ENCODE results near the gene MLIP.

Gene MLIP

DNA sequence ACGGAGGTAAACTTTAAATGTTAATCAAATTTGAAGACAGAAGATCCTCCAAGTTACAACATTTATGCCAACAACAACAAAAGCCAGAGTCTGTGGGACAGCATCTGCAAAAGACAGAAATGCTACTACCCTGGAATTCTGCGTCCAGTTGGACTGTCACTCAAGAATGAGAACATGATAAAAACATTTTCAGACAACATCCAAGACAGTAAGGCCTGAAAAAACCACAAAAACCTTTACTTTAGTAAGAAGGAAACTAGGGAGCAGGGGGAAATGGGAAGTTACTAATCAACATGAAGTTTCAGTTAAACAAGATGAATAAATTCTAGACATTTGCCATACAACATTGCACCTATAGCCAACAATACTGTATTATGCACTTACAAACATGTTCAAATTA lies 77.6 kb downstream of the MLIP start:
- Histone ChIP-seq H4K20me1 (ENCODE audit: insufficient read depth, low read length) (no peaks in the 10 kb centered on the region), H3K9me3 (ENCODE audit: insufficient read depth, low read length) (no peaks in the 10 kb centered on the region), H3K4me1 (ENCODE audit: low read length) (peaks cover 16% of the 10 kb centered on the region), H3K79me2 (ENCODE audit: low read length) (no peaks in the 10 kb centered on the region), H3K36me3 (replicated peaks; ENCODE audit: low read depth, low read length) (no peaks in the 10 kb centered on the region), H3K4me3 (ENCODE audit: low read length) (0 out of 2 replicates have a peak overlapping the region, but pooled peaks have one; percentile 4), H3K27me3 (ENCODE audit: low read depth, low read length) (peaks cover 18% of the 10 kb centered on the region), H3K9ac (ENCODE audit: low read length) (no peak overlapping the region), H2AFZ (ENCODE audit: low read depth, low read length) (no peak overlapping the region), H3K4me2 (ENCODE audit: low read length) (peak overlapping the region; percentile 48), H3K27ac (ENCODE audit: low read length) (no peak overlapping the region)
- TF ChIP-seq, protein P1, sequence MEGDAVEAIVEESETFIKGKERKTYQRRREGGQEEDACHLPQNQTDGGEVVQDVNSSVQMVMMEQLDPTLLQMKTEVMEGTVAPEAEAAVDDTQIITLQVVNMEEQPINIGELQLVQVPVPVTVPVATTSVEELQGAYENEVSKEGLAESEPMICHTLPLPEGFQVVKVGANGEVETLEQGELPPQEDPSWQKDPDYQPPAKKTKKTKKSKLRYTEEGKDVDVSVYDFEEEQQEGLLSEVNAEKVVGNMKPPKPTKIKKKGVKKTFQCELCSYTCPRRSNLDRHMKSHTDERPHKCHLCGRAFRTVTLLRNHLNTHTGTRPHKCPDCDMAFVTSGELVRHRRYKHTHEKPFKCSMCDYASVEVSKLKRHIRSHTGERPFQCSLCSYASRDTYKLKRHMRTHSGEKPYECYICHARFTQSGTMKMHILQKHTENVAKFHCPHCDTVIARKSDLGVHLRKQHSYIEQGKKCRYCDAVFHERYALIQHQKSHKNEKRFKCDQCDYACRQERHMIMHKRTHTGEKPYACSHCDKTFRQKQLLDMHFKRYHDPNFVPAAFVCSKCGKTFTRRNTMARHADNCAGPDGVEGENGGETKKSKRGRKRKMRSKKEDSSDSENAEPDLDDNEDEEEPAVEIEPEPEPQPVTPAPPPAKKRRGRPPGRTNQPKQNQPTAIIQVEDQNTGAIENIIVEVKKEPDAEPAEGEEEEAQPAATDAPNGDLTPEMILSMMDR (IDR thresholded peaks at IDR 0.05; ENCODE audit: low read depth, low read length) = no peak
- no peak for TF ChIP-seq EZH2phosphoT487 (IDR thresholded peaks at IDR 0.05; ENCODE audit: low read depth)

DNA sequence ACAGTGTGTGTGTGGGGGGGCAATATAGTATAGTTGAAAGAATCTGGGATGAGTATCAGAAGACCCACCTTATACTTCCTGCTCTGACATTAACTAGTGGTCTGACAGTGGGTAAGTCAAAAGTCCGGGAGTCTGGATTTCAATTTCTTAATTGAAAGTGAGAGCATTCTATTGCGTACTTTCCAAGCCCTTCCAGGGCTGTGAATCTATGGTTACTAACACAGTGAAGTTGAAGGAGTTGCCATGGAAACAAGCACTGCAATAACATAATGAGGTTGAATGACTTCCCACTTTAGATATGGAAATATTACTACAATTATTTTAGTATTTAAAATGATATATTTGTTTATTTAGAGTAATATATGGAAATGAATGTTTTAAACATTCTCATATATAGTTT lies 80.2 kb downstream of the MLIP start:
- H3K27me3 ChIP-seq (ENCODE audit: low read depth, low read length) = peaks cover 23% of the 10 kb centered on the region
- no peaks in the 10 kb centered on the region for H3K79me2 ChIP-seq (ENCODE audit: low read length)
- no peak for TF ChIP-seq EZH2phosphoT487 (IDR thresholded peaks at IDR 0.05; ENCODE audit: low read depth)
- TF ChIP-seq, protein P1 (IDR thresholded peaks at IDR 0.05; ENCODE audit: low read depth, low read length) = no peak
- H3K36me3 ChIP-seq (replicated peaks; ENCODE audit: low read depth, low read length) = no peaks in the 10 kb centered on the region
- H2AFZ ChIP-seq (ENCODE audit: low read depth, low read length) = no peak overlapping the region
- H3K4me3 ChIP-seq (ENCODE audit: low read length) = no peak overlapping the region
- H3K4me2 ChIP-seq (ENCODE audit: low read length) = no peak overlapping the region
- H3K9ac ChIP-seq (ENCODE audit: low read length) = no peak overlapping the region
- H3K9me3 ChIP-seq (ENCODE audit: insufficient read depth, low read length) = no peaks in the 10 kb centered on the region
- H3K27ac ChIP-seq (ENCODE audit: low read length) = no peak overlapping the region
- peaks cover 16% of the 10 kb centered on the region for H3K4me1 ChIP-seq (ENCODE audit: low read length)
- H4K20me1 ChIP-seq (ENCODE audit: insufficient read depth, low read length) = no peaks in the 10 kb centered on the region

DNA sequence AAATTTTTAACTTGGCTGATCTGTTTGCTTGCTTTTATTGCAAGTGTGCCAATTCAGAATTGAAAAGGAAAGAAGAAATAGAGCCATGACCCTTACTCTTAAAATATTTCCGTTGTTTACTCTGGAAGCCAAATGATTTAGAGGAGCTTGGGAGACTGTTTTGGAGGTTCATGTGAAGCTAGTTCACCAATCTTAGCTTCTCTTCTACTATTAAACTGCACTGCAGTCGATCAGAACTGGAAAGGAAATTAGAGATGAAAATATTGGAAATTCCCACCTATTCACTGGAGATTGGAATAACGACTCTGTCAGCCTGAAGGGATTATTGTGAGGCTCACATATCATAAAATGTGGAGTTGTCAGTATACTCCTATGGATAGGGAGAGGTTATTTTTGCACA lies 81.8 kb downstream of the MLIP start:
- Histone ChIP-seq H3K4me1 (ENCODE audit: low read length) (peaks cover 16% of the 10 kb centered on the region), H4K20me1 (ENCODE audit: insufficient read depth, low read length) (no peaks in the 10 kb centered on the region), H3K4me2 (ENCODE audit: low read length) (no peak overlapping the region), H3K4me3 (ENCODE audit: low read length) (no peak overlapping the region), H3K9ac (ENCODE audit: low read length) (no peak overlapping the region), H3K9me3 (ENCODE audit: insufficient read depth, low read length) (no peaks in the 10 kb centered on the region), H3K79me2 (ENCODE audit: low read length) (no peaks in the 10 kb centered on the region), H3K36me3 (replicated peaks; ENCODE audit: low read depth, low read length) (no peaks in the 10 kb centered on the region), H2AFZ (ENCODE audit: low read depth, low read length) (no peak overlapping the region), H3K27me3 (ENCODE audit: low read depth, low read length) (peaks cover 30% of the 10 kb centered on the region), H3K27ac (ENCODE audit: low read length) (no peak overlapping the region)
- TF ChIP-seq EZH2phosphoT487 (IDR thresholded peaks at IDR 0.05; ENCODE audit: low read depth) = no peak
- TF ChIP-seq, protein P1 (IDR thresholded peaks at IDR 0.05; ENCODE audit: low read depth, low read length) = no peak

DNA sequence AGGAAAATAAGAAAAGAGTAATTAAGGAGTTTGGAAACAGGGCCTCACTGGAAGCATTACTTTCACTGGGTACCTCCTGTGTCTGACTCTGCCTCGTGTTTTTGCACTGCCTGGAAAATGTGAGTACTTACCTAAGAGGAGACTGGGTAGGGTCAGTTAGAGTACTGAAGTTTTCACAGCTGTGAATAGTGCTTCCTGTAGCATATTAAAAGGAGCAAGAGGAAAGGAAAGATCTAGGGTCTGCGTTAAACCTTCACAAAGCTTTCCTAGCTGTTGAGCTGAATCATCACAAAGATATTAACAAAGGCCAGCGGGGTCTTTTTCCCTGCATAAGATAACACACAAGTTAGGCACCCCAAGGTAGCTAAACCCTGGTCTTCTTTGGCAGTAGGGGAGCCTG lies 82.3 kb downstream of the MLIP start:
- H3K4me2 ChIP-seq (ENCODE audit: low read length) = no peak overlapping the region
- no peaks in the 10 kb centered on the region for H3K9me3 ChIP-seq (ENCODE audit: insufficient read depth, low read length)
- H3K27ac ChIP-seq (ENCODE audit: low read length) = no peak overlapping the region
- H3K36me3 ChIP-seq (replicated peaks; ENCODE audit: low read depth, low read length) = no peaks in the 10 kb centered on the region
- H3K27me3 ChIP-seq (ENCODE audit: low read depth, low read length) = peaks cover 30% of the 10 kb centered on the region
- no peak overlapping the region for H3K4me3 ChIP-seq (ENCODE audit: low read length)
- H4K20me1 ChIP-seq (ENCODE audit: insufficient read depth, low read length) = no peaks in the 10 kb centered on the region
- TF ChIP-seq, protein P1 (IDR thresholded peaks at IDR 0.05; ENCODE audit: low read depth, low read length) = no peak
- TF ChIP-seq EZH2phosphoT487 (IDR thresholded peaks at IDR 0.05; ENCODE audit: low read depth) = no peak
- no peak overlapping the region for H2AFZ ChIP-seq (ENCODE audit: low read depth, low read length)
- H3K9ac ChIP-seq (ENCODE audit: low read length) = no peak overlapping the region
- no peaks in the 10 kb centered on the region for H3K79me2 ChIP-seq (ENCODE audit: low read length)
- peaks cover 14% of the 10 kb centered on the region for H3K4me1 ChIP-seq (ENCODE audit: low read length)
